ENCODE results near the gene NATD1. TPM values are rescaled to one million over a fixed set of nuclear protein-coding genes. Genes with fewer than 3 reads are reported as not detected.
"Not testable (repeated sequence)": the region's sequence is repeated elsewhere in the genome, so short reads cannot be mapped to it uniquely, and the experiment has no call there.

NATD1 gene
- total RNA-seq, 1 donor from 2014 or later = 15.2 TPM

- Histone ChIP-seq H3K27me3 (ENCODE audit: control insufficient read depth, insufficient read depth, low read length) (no peaks in the 10 kb centered on the region), H3K4me3 (ENCODE audit: low read depth, low read length) (no peak overlapping the region), H3K36me3 (ENCODE audit: control insufficient read depth, insufficient read depth, low read length) (no peaks in the 10 kb centered on the region)
- TF ChIP-seq, protein P1, sequence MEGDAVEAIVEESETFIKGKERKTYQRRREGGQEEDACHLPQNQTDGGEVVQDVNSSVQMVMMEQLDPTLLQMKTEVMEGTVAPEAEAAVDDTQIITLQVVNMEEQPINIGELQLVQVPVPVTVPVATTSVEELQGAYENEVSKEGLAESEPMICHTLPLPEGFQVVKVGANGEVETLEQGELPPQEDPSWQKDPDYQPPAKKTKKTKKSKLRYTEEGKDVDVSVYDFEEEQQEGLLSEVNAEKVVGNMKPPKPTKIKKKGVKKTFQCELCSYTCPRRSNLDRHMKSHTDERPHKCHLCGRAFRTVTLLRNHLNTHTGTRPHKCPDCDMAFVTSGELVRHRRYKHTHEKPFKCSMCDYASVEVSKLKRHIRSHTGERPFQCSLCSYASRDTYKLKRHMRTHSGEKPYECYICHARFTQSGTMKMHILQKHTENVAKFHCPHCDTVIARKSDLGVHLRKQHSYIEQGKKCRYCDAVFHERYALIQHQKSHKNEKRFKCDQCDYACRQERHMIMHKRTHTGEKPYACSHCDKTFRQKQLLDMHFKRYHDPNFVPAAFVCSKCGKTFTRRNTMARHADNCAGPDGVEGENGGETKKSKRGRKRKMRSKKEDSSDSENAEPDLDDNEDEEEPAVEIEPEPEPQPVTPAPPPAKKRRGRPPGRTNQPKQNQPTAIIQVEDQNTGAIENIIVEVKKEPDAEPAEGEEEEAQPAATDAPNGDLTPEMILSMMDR (IDR thresholded peaks at IDR 0.05; ENCODE audit: insufficient read depth, low read length, poor library complexity, severe bottlenecking) = no peak
- no peak for DNase-seq (ENCODE audit: low read depth)
Measured at GRCh38 chr17:21196126-21196525, 57.1 kb downstream of the NATD1 start.

- H3K27me3 ChIP-seq (ENCODE audit: control insufficient read depth, insufficient read depth, low read length) = no peaks in the 10 kb centered on the region
- no peaks in the 10 kb centered on the region for H3K36me3 ChIP-seq (ENCODE audit: control insufficient read depth, insufficient read depth, low read length)
- TF ChIP-seq, protein P1 (IDR thresholded peaks at IDR 0.05; ENCODE audit: insufficient read depth, low read length, poor library complexity, severe bottlenecking) = no peak
- DNase-seq (ENCODE audit: low read depth) = no peak
- no peak overlapping the region for H3K4me3 ChIP-seq (ENCODE audit: low read depth, low read length)
Measured at GRCh38 chr17:21194703-21195102, 58.5 kb downstream of the NATD1 start.

DNA sequence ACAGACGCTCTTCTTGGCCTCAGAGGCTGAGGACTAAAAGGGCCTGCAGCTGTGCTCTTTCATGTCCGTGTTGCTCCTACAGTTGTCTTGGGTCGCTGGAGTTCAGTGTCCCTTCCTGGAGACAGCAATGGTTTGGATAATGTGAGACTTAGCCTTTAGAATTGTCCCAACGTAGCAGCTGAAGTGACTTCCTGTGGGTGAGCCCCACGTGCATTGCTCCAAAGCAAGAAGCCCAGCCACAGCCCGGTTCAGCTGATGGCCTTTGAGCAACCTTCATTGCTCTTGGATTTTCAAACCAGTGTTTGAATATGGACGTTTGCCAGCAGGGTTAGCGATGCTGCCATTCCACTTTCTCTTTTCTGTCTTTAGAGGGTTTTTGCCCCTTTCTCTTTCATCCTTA lies 59.0 kb downstream of the NATD1 start:
- H3K4me3 ChIP-seq (ENCODE audit: low read depth, low read length) = no peak overlapping the region
- no peaks in the 10 kb centered on the region for H3K27me3 ChIP-seq (ENCODE audit: control insufficient read depth, insufficient read depth, low read length)
- DNase-seq (ENCODE audit: low read depth) = no peak
- TF ChIP-seq, protein P1 (IDR thresholded peaks at IDR 0.05; ENCODE audit: insufficient read depth, low read length, poor library complexity, severe bottlenecking) = no peak
- H3K36me3 ChIP-seq (ENCODE audit: control insufficient read depth, insufficient read depth, low read length) = peaks cover 1% of the 10 kb centered on the region

GRCh38 chr17:21193031-21193430 lies 60.2 kb downstream of the NATD1 start:
- no peaks in the 10 kb centered on the region for H3K27me3 ChIP-seq (ENCODE audit: control insufficient read depth, insufficient read depth, low read length)
- TF ChIP-seq, protein P1 (IDR thresholded peaks at IDR 0.05; ENCODE audit: insufficient read depth, low read length, poor library complexity, severe bottlenecking) = no peak
- peaks cover 2% of the 10 kb centered on the region for H3K36me3 ChIP-seq (ENCODE audit: control insufficient read depth, insufficient read depth, low read length)
- no peak for DNase-seq (ENCODE audit: low read depth)
- no peak overlapping the region for H3K4me3 ChIP-seq (ENCODE audit: low read depth, low read length)

- H3K4me3 ChIP-seq (ENCODE audit: low read depth, low read length); DNase-seq (ENCODE audit: low read depth): not testable (repeated sequence)
Measured at GRCh38 chr17:21192414-21192813, 60.8 kb downstream of the NATD1 start.

DNA sequence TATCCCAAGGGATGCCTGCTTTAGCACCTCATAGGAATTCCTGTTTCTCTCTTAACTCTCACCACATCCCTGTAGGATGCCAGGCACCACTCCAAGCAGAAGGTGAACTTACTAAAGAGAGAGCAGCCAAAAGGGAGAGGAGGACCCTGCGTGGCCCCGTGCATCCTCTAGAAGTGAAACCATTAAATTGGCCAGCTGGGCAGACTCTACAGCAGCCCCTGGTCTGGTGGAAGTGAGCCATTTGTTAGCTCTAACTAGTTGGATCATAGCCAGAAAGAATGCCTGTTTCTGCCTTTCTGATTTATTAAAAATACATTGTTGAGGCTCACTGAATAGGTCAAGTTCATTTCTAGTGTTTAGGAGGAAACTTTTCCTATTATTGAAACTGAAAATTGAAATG lies 61.5 kb downstream of the NATD1 start:
- Histone ChIP-seq H3K27me3 (ENCODE audit: control insufficient read depth, insufficient read depth, low read length) (no peaks in the 10 kb centered on the region), H3K4me3 (ENCODE audit: low read depth, low read length) (no peak overlapping the region), H3K36me3 (ENCODE audit: control insufficient read depth, insufficient read depth, low read length) (peaks cover 2% of the 10 kb centered on the region)
- TF ChIP-seq, protein P1 (IDR thresholded peaks at IDR 0.05; ENCODE audit: insufficient read depth, low read length, poor library complexity, severe bottlenecking) = no peak
- no peak for DNase-seq (ENCODE audit: low read depth)

More at GRCh38 chr17:21192414-21192813, 60.8 kb downstream of the NATD1 start:
- not testable (repeated sequence) for H3K27me3 ChIP-seq (ENCODE audit: control insufficient read depth, insufficient read depth, low read length); H3K36me3 ChIP-seq (ENCODE audit: control insufficient read depth, insufficient read depth, low read length)
